ENCODE results near the gene ZNF723. TPM values are rescaled to one million over a fixed set of nuclear protein-coding genes. Genes with fewer than 3 reads are reported as not detected.

ZNF723 gene
- total RNA-seq, 3 donors from 2014 or later (not counting 1 experiment from before 2014, with no cell fraction given): not detected

- Mint-ChIP-seq H3K4me3 (no peak overlapping the region), H3K27ac (no peak overlapping the region), H3K36me3 (peaks cover 2% of the 10 kb centered on the region), H3K9me3 (peaks cover 3 to 10% of the 10 kb centered on the region in 2 donors), H3K27me3 (ENCODE audit: low read depth in 2 of 2) (no peaks in the 10 kb centered on the region), H3K4me1 (no peaks in the 10 kb centered on the region)
- Histone ChIP-seq H3K4me3 (ENCODE audit: low read length) (no peak overlapping the region), H3K27me3 (ENCODE audit: control insufficient read depth, insufficient read depth, low read length) (no peaks in the 10 kb centered on the region), H3K36me3 (ENCODE audit: control insufficient read depth, insufficient read depth, low read length) (no peaks in the 10 kb centered on the region), H3K4me1 (ENCODE audit: control insufficient read depth, insufficient read depth, low read length) (no peaks in the 10 kb centered on the region), H3K27ac (ENCODE audit: low read length) (no peak overlapping the region), H3K9me3 (ENCODE audit: control insufficient read depth, insufficient read depth, low read length) (peaks cover 39% of the 10 kb centered on the region)
- DNase-seq (no peak), ATAC-seq (no peak)
- TF ChIP-seq CTCF (IDR thresholded peaks at IDR 0.05): no peak
- intact Hi-C loops (cut with micrococcal nuclease): no loop called here
- WGBS (ENCODE audit: insufficient coverage): 42% methylated on average over 11 of the region's 11 CpGs
Measured at GRCh38 chr19:22806418-22806817, 25.7 kb upstream of the ZNF723 start.

GRCh38 chr19:22807061-22807835 is 24.8 kb upstream of the ZNF723 start:
- H3K4me3 ChIP-seq (ENCODE audit: low read length): no peak overlapping the region
- no peaks in the 10 kb centered on the region for H3K4me1 ChIP-seq (ENCODE audit: control insufficient read depth, insufficient read depth, low read length)
- DNase-seq (no peak), ATAC-seq (no peak)
- Mint-ChIP-seq H3K27me3 (ENCODE audit: low read depth in 2 of 2) (no peaks in the 10 kb centered on the region), H3K4me1 (no peaks in the 10 kb centered on the region), H3K4me3 (no peak overlapping the region), H3K27ac (no peak overlapping the region), H3K9me3 (peaks cover 3 to 10% of the 10 kb centered on the region in 2 donors), H3K36me3 (no peaks in the 10 kb centered on the region)
- H3K27me3 ChIP-seq (ENCODE audit: control insufficient read depth, insufficient read depth, low read length): no peaks in the 10 kb centered on the region
- 19% methylated on average over 72 of the region's 72 CpGs for WGBS (ENCODE audit: insufficient coverage)
- H3K27ac ChIP-seq (ENCODE audit: low read length): no peak overlapping the region
- TF ChIP-seq CTCF (IDR thresholded peaks at IDR 0.05): no peak
- no peaks in the 10 kb centered on the region for H3K36me3 ChIP-seq (ENCODE audit: control insufficient read depth, insufficient read depth, low read length)
- H3K9me3 ChIP-seq (ENCODE audit: control insufficient read depth, insufficient read depth, low read length): peaks cover 31% of the 10 kb centered on the region
- intact Hi-C loops (cut with micrococcal nuclease): no loop called here

GRCh38 chr19:22814124-22814523 is 18.0 kb upstream of the ZNF723 start:
- no peaks in the 10 kb centered on the region for H3K4me1 ChIP-seq (ENCODE audit: control insufficient read depth, insufficient read depth, low read length)
- intact Hi-C loops (cut with micrococcal nuclease): no loop called here
- Mint-ChIP-seq H3K4me1 (no peaks in the 10 kb centered on the region), H3K9me3 (peaks cover 7 to 14% of the 10 kb centered on the region in 2 donors), H3K27ac (no peak overlapping the region), H3K36me3 (no peaks in the 10 kb centered on the region), H3K4me3 (no peak overlapping the region), H3K27me3 (ENCODE audit: low read depth in 2 of 2) (no peaks in the 10 kb centered on the region)
- H3K36me3 ChIP-seq (ENCODE audit: control insufficient read depth, insufficient read depth, low read length): no peaks in the 10 kb centered on the region
- no peak for TF ChIP-seq CTCF (IDR thresholded peaks at IDR 0.05)
- H3K9me3 ChIP-seq (ENCODE audit: control insufficient read depth, insufficient read depth, low read length): peaks cover 16% of the 10 kb centered on the region
- no peaks in the 10 kb centered on the region for H3K27me3 ChIP-seq (ENCODE audit: control insufficient read depth, insufficient read depth, low read length)
- H3K4me3 ChIP-seq (ENCODE audit: low read length): no peak overlapping the region
- no peak overlapping the region for H3K27ac ChIP-seq (ENCODE audit: low read length)
- 63% methylated on average over 2 of the region's 2 CpGs for WGBS (ENCODE audit: insufficient coverage)
- DNase-seq (no peak), ATAC-seq (no peak)

GRCh38 chr19:22831211-22831610 is 880 bp upstream of the ZNF723 start:
- H3K9me3 Mint-ChIP-seq: peaks cover 3 to 7% of the 10 kb centered on the region in 2 donors
- 95% methylated on average over 11 of the region's 11 CpGs for WGBS (ENCODE audit: insufficient coverage)

More at GRCh38 chr19:22831211-22831610, 880 bp upstream of the ZNF723 start:
- H3K4me1 Mint-ChIP-seq: no peaks in the 10 kb centered on the region
- no peak overlapping the region for H3K4me3 ChIP-seq (ENCODE audit: low read length)
- TF ChIP-seq CTCF (IDR thresholded peaks at IDR 0.05): no peak
- no peaks in the 10 kb centered on the region for H3K27me3 Mint-ChIP-seq (ENCODE audit: low read depth in 2 of 2)
- intact Hi-C loops (cut with micrococcal nuclease): no loop called here
- no peak overlapping the region for H3K27ac Mint-ChIP-seq
- ATAC-seq: no peak
- no peaks in the 10 kb centered on the region for H3K27me3 ChIP-seq (ENCODE audit: control insufficient read depth, insufficient read depth, low read length)
- DNase-seq: no peak
- H3K36me3 ChIP-seq (ENCODE audit: control insufficient read depth, insufficient read depth, low read length): no peaks in the 10 kb centered on the region
- no peak overlapping the region for H3K27ac ChIP-seq (ENCODE audit: low read length)
- no peaks in the 10 kb centered on the region for H3K36me3 Mint-ChIP-seq
- H3K9me3 ChIP-seq (ENCODE audit: control insufficient read depth, insufficient read depth, low read length): peaks cover 36% of the 10 kb centered on the region
- no peaks in the 10 kb centered on the region for H3K4me1 ChIP-seq (ENCODE audit: control insufficient read depth, insufficient read depth, low read length)
- no peak overlapping the region for H3K4me3 Mint-ChIP-seq
